AG20443 (cell line): ENCODE data around the gene RECK.
A peak's percentile ranks its signal among the peaks of the same experiment; 100 is the strongest.
"Not testable (repeated sequence)": the region's sequence is repeated elsewhere in the genome, so short reads cannot be mapped to it uniquely, and the experiment has no call there.

Experiments used
- DNase-seq: peaks from one replicate; pipeline ENCODE4 v3.0.0; 2012; ENCODE audit warnings: low spot score, mixed read lengths

The RECK gene, protein sequence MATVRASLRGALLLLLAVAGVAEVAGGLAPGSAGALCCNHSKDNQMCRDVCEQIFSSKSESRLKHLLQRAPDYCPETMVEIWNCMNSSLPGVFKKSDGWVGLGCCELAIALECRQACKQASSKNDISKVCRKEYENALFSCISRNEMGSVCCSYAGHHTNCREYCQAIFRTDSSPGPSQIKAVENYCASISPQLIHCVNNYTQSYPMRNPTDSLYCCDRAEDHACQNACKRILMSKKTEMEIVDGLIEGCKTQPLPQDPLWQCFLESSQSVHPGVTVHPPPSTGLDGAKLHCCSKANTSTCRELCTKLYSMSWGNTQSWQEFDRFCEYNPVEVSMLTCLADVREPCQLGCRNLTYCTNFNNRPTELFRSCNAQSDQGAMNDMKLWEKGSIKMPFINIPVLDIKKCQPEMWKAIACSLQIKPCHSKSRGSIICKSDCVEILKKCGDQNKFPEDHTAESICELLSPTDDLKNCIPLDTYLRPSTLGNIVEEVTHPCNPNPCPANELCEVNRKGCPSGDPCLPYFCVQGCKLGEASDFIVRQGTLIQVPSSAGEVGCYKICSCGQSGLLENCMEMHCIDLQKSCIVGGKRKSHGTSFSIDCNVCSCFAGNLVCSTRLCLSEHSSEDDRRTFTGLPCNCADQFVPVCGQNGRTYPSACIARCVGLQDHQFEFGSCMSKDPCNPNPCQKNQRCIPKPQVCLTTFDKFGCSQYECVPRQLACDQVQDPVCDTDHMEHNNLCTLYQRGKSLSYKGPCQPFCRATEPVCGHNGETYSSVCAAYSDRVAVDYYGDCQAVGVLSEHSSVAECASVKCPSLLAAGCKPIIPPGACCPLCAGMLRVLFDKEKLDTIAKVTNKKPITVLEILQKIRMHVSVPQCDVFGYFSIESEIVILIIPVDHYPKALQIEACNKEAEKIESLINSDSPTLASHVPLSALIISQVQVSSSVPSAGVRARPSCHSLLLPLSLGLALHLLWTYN

DNA sequence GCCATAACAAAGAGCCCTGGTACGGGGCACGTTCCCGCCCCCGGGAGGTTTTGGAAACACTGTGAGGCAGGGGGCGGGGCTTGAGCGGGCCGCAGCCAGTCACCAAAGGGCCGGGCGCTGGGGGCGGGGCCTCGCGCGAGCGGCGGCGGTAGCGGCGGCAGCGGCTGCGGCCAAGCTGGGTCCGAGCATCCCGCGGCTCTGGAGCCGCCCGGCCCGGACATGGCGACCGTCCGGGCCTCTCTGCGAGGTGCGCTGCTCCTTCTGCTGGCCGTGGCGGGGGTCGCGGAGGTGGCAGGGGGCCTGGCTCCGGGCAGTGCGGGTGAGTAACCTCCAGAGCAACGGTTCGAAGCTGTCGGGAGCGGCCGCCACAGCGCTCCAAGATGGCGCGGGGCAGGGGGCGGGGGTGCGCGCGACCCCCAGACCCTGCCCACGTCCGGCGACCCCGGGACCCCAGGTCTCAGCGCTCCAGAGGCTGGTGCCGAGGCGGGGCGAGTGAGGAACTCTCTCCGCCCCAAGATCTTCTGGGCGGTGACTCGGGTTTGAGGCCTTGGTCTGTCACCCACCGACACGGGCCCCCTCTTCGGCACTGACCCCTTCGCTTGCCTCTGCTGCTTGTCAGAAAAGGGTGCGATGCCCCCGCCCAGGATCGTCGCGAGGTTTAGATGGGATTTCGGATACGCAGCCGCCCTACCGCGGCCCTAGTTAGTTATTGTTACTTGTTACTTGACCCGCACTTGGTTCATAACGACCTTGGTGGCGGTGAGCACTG is at the start of gene RECK:
TSS of gene RECK (plus strand) at position 134 of the 769 bp plus-strand sequence. CDS start at position 220, 86 bp downstream.
- DNase-seq = peak; percentile 97

DNA sequence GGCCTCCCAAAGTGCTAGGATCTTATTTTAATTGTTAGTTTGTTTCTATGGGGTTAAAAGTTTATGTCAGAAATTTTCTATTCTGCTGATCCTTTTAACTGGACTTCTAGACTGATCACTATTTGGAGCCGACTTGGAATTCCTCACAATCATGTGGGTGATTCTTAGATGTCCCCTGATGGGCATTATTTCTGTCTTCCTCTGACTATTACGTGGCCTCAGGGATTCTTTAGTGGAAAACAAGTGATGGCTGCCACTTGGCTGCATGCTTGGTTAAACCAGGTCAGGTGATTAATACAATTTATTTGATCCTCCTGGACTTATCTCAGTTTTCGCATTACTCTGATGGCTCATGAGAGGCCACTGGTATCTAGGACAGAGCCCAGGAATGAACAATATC is 46.6 kb upstream of the RECK start:
- DNase-seq = no peak

DNA sequence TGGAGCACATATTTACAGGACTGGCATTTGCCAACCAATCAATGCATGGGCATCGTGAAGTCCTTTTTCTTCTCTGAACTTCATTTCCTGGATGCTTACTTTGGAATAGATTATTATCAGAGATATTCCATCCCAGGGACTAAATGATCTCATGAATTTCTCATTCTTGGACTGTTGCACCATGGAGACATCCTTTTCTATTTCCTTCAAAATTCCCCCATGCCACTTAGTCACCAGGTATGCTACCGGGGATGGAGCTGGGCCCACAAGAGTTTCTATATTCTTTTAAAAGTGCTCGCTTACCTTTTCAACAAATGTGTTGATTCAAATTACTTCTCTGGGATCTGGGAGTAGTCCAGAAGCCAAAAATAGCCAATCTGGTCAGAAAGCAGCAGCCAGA is 43.6 kb upstream of the RECK start:
- not testable (repeated sequence) for DNase-seq

DNA sequence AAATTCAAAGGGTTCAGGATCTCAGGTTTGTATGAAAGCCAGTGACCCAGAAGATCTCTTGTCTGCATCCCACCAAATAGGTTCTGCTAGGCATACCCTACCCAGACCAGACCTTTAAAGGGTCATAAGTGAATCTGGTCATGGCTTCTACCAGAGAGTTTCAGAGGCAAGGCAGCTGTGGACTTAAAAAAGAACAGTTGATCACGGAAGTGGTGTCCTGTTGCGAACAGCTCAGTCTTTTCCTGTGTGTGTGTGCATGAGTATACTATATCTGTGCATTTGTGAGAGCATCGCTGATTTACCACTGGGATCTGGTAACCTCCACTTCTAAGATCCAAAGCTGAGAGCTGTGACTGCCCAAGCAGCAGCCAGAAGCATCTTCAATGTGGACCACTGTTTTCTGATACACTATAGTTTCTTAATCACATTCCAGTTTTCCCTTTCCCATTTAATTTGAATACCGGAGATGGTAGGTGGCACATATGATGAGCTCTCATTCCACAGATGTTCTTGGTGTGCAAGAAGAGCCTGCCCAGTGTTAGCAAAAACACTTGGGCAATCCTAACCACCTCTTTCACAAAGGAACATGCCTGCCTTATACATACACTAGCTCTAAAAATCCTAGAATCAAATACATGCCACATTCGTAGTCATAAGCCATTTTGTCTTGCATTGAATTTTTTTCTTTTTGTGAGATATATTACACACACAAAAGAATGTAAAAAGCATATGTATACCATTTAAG is 42.6 kb upstream of the RECK start:
- DNase-seq = no peak

GRCh38 chr9:35994959-35995358 is 41.8 kb upstream of the RECK start:
- no peak for DNase-seq

DNA sequence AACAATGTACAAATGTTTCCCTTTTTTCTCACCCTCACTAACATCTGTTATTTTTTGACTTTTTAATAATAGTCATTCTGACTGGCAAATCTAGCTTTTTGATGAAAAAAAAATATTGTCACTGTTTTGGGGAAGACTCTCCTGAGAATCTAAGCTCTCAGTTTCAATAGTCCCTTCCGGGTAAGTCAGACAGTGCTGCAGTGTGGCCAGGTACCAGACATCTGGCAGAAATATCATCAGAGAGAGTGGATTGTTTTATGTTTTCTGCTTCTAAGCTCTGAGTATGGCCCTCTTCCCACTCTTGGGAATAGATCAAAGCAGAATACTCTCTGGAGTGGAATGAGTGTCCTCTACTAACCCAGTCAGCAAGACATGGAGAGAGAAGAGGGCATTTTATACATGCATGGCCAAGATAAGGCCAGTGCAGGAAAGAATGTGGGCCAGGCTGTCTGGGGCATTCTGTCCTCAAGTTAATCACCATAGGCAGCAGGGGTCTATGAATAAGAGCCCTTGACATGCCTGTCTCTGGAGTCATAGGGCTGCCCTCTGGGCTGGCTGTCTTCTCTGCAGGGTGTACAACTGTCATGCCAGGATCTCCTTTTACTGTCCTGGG is 40.2 kb upstream of the RECK start:
- DNase-seq = peak; percentile 67

- not testable (repeated sequence) for DNase-seq
These were observed 39.7 kb upstream of the RECK start for GRCh38 chr9:35997016-35997415.

GRCh38 chr9:35998333-35998732 is 38.4 kb upstream of the RECK start:
- DNase-seq = no peak

GRCh38 chr9:36005891-36006290 is 30.8 kb upstream of the RECK start:
- DNase-seq = no peak

GRCh38 chr9:36006549-36007315 is 30.0 kb upstream of the RECK start:
- DNase-seq = no peak

- no peak for DNase-seq
These were observed 29.4 kb upstream of the RECK start for GRCh38 chr9:36007316-36007708.

DNA sequence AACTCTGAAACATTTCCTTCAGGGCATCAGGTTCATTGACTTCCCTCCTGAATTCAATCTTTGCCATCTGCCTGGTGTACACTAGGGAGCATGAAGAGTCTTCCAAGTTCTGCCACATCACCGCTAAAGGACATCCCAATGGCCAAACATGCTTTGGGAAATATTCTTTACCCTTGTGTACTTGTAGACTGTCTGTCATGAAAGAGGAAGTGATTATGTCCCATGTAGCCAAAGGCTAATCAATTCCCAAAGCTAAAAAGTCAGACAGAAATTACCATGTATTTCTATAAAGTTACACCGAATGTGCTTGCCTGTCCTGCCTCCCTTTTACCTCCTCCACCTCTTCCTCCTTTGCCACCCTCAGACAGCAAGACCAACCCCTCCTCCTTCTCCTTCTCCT is 28.9 kb upstream of the RECK start:
- no peak for DNase-seq

- DNase-seq = peak; percentile 91
These were observed 27.9 kb upstream of the RECK start for GRCh38 chr9:36008774-36009300.

DNA sequence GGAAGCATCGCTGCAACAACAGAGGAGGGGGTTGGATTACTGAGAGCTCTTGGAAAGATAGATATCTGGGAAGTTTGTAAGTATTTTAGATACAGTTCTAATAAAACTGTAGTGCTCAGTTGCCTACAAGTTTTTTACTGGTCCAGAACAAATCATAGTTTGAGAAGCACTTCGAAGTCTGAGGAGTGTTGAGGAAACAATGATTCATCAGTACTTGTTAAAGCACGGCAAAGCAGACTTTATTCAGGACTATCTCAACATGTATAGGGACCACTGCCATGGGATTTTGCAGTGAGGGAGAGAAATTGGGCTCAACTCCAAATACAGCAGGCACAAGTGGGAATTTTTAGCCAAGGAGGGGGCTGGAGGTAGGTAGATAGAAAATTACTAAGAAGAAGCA is 25.3 kb upstream of the RECK start:
- no peak for DNase-seq

GRCh38 chr9:36017278-36017677 is 19.4 kb upstream of the RECK start:
- DNase-seq = no peak

GRCh38 chr9:36018129-36018528 is 18.6 kb upstream of the RECK start:
- DNase-seq = no peak

DNA sequence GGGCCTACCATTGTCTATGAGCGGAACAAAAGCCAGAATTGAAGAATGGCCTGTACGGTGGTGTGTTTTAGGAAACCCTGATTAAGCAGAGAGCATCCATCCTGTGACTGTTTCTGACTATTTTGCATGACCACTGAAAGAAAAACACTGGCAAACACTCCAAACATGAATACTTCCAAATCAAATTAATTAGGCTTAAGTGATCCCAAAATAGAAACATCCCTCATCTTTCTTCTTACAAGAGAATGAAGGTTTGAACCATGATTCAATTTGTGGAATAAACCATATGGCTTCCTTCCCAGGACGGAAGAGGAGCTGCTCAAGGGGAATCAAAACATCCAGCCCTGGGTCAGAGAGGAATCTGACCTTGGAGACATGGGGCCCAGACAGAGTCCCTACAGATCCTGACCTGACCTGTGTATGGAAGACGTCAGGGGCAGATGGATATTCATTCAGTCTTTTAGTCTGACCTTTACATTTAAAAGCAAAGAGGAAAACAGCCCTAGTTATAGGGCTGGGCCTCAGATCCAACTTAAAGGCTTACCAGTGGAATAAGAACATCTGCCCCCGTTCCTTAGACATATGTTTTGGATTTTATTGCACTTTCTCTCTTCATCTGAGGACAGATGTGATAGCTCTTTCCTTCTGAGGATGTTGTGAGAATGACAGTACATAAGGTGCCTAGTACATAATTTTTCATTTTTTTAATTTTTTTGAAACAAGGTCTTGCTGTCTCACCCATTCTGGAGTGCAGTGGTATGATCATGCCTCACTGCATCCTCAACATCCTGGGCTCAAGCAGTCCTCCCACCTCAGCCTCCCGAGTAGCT is 17.6 kb upstream of the RECK start:
- peak; percentile 47 for DNase-seq

DNA sequence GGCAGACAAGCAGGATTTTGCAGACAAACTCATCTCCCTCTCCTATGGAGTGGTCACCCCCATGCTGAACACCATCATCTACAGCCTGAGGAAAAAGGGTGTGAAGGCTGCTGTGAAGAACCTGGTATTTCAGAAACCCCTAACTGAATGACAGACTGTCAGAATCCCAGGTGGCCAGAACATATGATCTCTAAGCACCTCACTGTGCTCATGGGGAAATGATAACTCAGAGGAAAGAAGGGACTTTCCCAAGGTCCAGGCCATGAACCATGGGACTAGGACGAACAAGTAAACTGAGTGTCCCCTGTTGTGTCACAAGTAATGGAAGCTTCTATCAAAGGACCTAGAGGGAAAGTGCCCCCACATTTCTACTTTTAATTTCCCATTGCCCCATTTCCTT is 14.7 kb upstream of the RECK start:
- no peak for DNase-seq
